Caco-2 (cell line): Measurements from ENCODE around the gene ZNF814. TPM values are rescaled to one million over a fixed set of nuclear protein-coding genes. Genes with fewer than 3 reads are reported as not detected.
"Not testable (repeated sequence)": the region's sequence is repeated elsewhere in the genome, so short reads cannot be mapped to it uniquely, and the experiment has no call there.

ENCODE experiments used
- BruUV-seq: library from RNA; stranded (reverse); fragments of 400-500 nt; replicated peaks from 2 replicates; lab custom pipeline; 2021; lab: Mats Ljungman, UMichigan
- CTCF ChIA-PET: fragments of 300-600 bp; sonication (Branson Sonifier 250); formaldehyde crosslinking; loops from one replicate; lab custom pipeline; 2022; ENCODE audit warnings: antibody characterized with exemption; lab: Charles Lee
- POLR2A ChIA-PET: fragments of 300-600 bp; sonication (Branson Sonifier 250); formaldehyde crosslinking; loops from one replicate; lab custom pipeline; 2022; ENCODE audit warnings: antibody characterized with exemption; lab: Charles Lee
- DNase-seq, 2 experiments: peaks; one replicate each; pipeline versions ENCODE4 v3.0.0 to v3.0.0-alpha.2; 2020 to 2022
- H3K27me3 ChIP-seq: replicated peaks from 2 replicates; pipeline ENCODE4 v1.6.0; 2011; ENCODE audit warnings: low read length; ENCODE audit not compliant: control insufficient read depth, insufficient read depth
- H3K36me3 ChIP-seq: 2 replicates; pipeline ENCODE4 v1.5.1; 2011; ENCODE audit warnings: low read length; ENCODE audit not compliant: control insufficient read depth, insufficient read depth
- H3K4me1 ChIP-seq: fragments of 250-450 bp; sonication (Bioruptor Pico); 2 replicates; pipeline ENCODE4 v1.5.1; 2020; ENCODE audit warnings: mild to moderate bottlenecking
- H3K4me3 ChIP-seq: 2 replicates; pipeline ENCODE4 v1.5.1; 2011; ENCODE audit warnings: low read depth, mild to moderate bottlenecking, control low read depth, low read length
- H3K9me3 ChIP-seq: fragments of 250-450 bp; sonication (Bioruptor Pico); 2 replicates; pipeline ENCODE4 v1.5.1; 2020; ENCODE audit warnings: mild to moderate bottlenecking, moderate library complexity
- H3K27ac Mint-ChIP-seq: one replicate; pipeline ENCODE4 v1.8.0; 2022; ENCODE audit warnings: mixed read lengths; ENCODE audit not compliant: unreplicated experiment
- H3K27me3 Mint-ChIP-seq: one replicate; pipeline ENCODE4 v1.8.0; 2022; ENCODE audit warnings: mixed read lengths; ENCODE audit not compliant: insufficient read depth, unreplicated experiment
- H3K36me3 Mint-ChIP-seq: one replicate; pipeline ENCODE4 v1.8.0; 2022; ENCODE audit warnings: mild to moderate bottlenecking, mixed read lengths; ENCODE audit not compliant: insufficient read depth, unreplicated experiment
- H3K4me1 Mint-ChIP-seq: one replicate; pipeline ENCODE4 v1.8.0; 2022; ENCODE audit warnings: low read depth, mixed read lengths; ENCODE audit not compliant: unreplicated experiment
- H3K4me3 Mint-ChIP-seq: one replicate; pipeline ENCODE4 v1.8.0; 2022; ENCODE audit warnings: mild to moderate bottlenecking, moderate library complexity, mixed read lengths; ENCODE audit not compliant: unreplicated experiment
- H3K9me3 Mint-ChIP-seq: one replicate; pipeline ENCODE4 v1.8.0; 2022; ENCODE audit warnings: mixed read lengths; ENCODE audit not compliant: unreplicated experiment
- intact Hi-C: fragments of 100-400 bp; cut with micrococcal nuclease; formaldehyde crosslinking; loops from one replicate; pipeline ENCODE4 v1.10.0; 2022; ENCODE audit not compliant: unreplicated experiment
- total RNA-seq: library from RNA; stranded (reverse); gene quantifications from 2 replicates; pipeline ENCODE4 v1.2.3, GENCODE V29; 2022
- TF ChIP-seq, protein P1 (sequence below), 2 experiments: fragments of 200-600 bp in 1 of 2; IDR thresholded peaks; 1 replicate in 1 of 2; 2 replicates in 1 of 2; pipeline versions ENCODE4 v1.5.1 to v1.8.0; 2011 to 2022; ENCODE audit warnings: antibody characterized with exemption in 1 of 2, control low read depth in 1 of 2, inconsistent platforms in 1 of 2, low read depth in 1 of 2, low read length in 1 of 2, mild to moderate bottlenecking in 1 of 2, moderate library complexity in 1 of 2; ENCODE audit not compliant: insufficient read depth in 1 of 2, severe bottlenecking in 1 of 2, unreplicated experiment in 1 of 2

The ZNF814 gene
- total RNA-seq, 1 experiment from 2014 or later, result 8.3 TPM

DNA sequence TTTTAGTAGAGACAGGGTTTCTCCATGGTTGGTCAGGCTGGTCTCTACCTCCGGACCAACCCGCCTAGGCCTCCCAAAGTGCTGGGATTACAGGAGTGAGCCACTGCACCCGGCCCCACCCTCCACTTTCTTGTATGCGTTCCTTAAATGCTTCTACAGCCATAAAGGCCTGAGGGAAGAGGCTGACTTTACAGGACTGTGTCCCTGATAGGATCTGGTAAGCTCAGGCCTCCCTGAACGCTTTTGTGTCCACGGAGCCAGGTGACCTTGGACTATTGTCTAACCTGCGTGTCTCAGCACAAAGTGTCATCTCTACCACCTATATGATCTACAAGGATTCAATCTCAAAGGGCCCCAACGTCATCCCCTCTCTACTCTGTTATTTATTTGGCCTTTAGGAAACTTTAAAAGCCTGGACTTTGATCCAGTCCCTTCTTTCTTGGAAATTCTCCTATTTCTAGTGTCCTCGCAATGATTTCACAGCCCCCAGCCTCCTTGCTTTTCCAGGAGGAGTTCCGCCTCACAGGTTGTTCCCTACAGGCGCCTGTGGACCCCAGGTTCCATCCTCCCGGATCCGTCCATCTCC, 74.8 kb downstream of the ZNF814 start:
- H3K4me1 Mint-ChIP-seq, result peaks cover 58% of the 10 kb centered on the region
- CTCF ChIA-PET, result no interaction called here
- POLR2A ChIA-PET, result interaction anchor here (0.6 to 1.4 kb wide), 2 partner anchors 37 to 256 kb away, joined by 6 to 11 read pairs; no protein-coding TSS in a partner anchor
- H3K9me3 ChIP-seq, result no peaks in the 10 kb centered on the region
- H3K4me3 ChIP-seq, result peak overlapping the region; percentile 91
- H3K27me3 Mint-ChIP-seq, result no peaks in the 10 kb centered on the region
- peak overlapping the region; percentile 99 for H3K27ac Mint-ChIP-seq
- intact Hi-C loops, result loop anchor here (2.0 to 10.0 kb wide), 4 partner anchors 35 to 237 kb away; partner anchors contain the start of genes ZNF416, ZNF417, ZNF587 and ZNF776
- peaks cover 8% of the 10 kb centered on the region for H3K36me3 ChIP-seq
- H3K27me3 ChIP-seq, result no peaks in the 10 kb centered on the region
- TF ChIP-seq, protein P1, sequence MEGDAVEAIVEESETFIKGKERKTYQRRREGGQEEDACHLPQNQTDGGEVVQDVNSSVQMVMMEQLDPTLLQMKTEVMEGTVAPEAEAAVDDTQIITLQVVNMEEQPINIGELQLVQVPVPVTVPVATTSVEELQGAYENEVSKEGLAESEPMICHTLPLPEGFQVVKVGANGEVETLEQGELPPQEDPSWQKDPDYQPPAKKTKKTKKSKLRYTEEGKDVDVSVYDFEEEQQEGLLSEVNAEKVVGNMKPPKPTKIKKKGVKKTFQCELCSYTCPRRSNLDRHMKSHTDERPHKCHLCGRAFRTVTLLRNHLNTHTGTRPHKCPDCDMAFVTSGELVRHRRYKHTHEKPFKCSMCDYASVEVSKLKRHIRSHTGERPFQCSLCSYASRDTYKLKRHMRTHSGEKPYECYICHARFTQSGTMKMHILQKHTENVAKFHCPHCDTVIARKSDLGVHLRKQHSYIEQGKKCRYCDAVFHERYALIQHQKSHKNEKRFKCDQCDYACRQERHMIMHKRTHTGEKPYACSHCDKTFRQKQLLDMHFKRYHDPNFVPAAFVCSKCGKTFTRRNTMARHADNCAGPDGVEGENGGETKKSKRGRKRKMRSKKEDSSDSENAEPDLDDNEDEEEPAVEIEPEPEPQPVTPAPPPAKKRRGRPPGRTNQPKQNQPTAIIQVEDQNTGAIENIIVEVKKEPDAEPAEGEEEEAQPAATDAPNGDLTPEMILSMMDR (IDR thresholded peaks at IDR 0.05; ENCODE audit: insufficient read depth in 1 of 2, low read depth in 1 of 2, low read length in 1 of 2, severe bottlenecking in 1 of 2, unreplicated experiment in 1 of 2), result no peak
- peaks cover 61% of the 10 kb centered on the region for H3K4me1 ChIP-seq
- DNase-seq, result peak; percentile 76 to 85
- peaks cover 77% of the 10 kb centered on the region for H3K36me3 Mint-ChIP-seq
- BruUV-seq, result TSS peak; percentile 51
- no peaks in the 10 kb centered on the region for H3K9me3 Mint-ChIP-seq
- H3K4me3 Mint-ChIP-seq, result peak overlapping the region; percentile 97

DNA sequence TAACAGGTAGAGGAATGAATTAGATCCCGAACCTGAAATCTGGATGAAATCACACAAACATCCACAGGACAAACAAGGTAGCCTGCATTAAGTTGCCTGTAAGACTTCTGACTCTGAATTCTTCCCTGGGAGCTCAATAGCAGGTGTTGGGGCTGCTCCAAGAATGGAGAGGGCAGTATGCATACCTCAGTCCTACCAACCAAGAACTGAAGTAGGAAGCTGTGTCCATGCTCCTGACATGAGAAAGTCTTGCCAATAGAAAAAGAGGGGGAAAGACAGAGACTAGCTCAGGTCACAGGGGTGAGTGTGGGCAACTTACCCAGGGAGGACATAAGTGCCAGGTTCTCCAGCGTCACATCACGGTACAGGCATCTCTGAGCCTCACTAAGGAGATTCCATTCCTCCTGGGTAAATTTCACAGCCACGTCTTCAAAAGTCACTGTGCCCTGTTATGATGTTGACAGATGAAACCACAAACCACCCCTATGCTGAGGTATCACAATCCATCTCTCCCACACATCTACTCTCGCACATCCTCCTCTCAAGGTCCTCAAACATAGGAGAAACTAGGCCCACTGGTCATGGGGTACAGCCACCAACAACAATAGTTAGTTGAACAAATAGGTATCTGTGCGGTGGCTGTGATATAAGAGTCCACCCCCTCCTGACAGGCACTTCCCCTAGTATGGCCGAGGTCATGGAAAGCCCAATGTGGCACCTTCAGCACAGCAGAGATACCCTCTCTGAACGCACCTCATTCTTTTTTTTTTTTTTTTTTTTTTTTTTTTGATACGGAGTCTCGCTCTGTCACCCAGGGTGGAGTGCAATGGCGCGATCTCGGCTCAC, 75.6 kb downstream of the ZNF814 start:
- H3K27me3 ChIP-seq, BruUV-seq, CTCF ChIA-PET, H3K9me3 ChIP-seq, POLR2A ChIA-PET, H3K27me3 Mint-ChIP-seq, DNase-seq, H3K9me3 Mint-ChIP-seq, H3K36me3 ChIP-seq: not testable (repeated sequence)
- peak overlapping the region; percentile 91 for H3K4me3 ChIP-seq
- intact Hi-C loops, result loop anchor here (5.0 to 10.0 kb wide), 3 partner anchors 66 to 236 kb away; partner anchors contain the start of genes ZNF416, ZNF417 and ZNF776
- peak overlapping the region; percentile 99 for H3K27ac Mint-ChIP-seq
- H3K4me3 Mint-ChIP-seq, result peak overlapping the region; percentile 97
- H3K4me1 Mint-ChIP-seq, result peaks cover 53% of the 10 kb centered on the region
- H3K4me1 ChIP-seq, result peaks cover 55% of the 10 kb centered on the region
- peaks cover 85% of the 10 kb centered on the region for H3K36me3 Mint-ChIP-seq

DNA sequence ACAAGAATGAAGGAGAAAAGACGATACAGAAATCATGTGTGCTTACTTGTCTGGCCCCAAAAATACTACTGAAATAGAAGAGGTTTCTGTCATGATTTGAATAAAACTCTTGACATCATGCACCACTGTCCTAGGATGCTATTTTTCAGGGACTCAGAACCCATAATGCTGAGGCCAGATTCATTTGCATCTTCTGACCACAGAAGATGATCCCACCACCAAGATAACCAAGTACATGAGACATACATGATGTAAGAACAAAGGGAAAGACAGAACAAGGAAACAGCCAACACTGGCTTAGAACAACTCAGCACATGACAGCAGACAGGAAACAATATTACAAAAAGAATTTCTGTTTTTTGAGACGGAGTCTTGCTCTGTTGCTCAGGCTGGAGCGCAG, 76.6 kb downstream of the ZNF814 start:
- BruUV-seq, result no TSS peak
- ChIA-PET POLR2A (no interaction called here), CTCF (no interaction called here)
- Mint-ChIP-seq H3K27me3 (no peaks in the 10 kb centered on the region), H3K4me3 (peak overlapping the region; percentile 97), H3K27ac (peak overlapping the region; percentile 99), H3K9me3 (no peaks in the 10 kb centered on the region), H3K4me1 (peaks cover 51% of the 10 kb centered on the region), H3K36me3 (peaks cover 95% of the 10 kb centered on the region)
- TF ChIP-seq, protein P1 (IDR thresholded peaks at IDR 0.05; ENCODE audit: insufficient read depth in 1 of 2, low read depth in 1 of 2, low read length in 1 of 2, severe bottlenecking in 1 of 2, unreplicated experiment in 1 of 2), result no peak
- no peaks in the 10 kb centered on the region for H3K9me3 ChIP-seq
- no peak overlapping the region for H3K4me3 ChIP-seq
- peaks cover 53% of the 10 kb centered on the region for H3K4me1 ChIP-seq
- no peak for DNase-seq
- no peaks in the 10 kb centered on the region for H3K27me3 ChIP-seq
- peaks cover 9% of the 10 kb centered on the region for H3K36me3 ChIP-seq
- intact Hi-C loops, result loop anchor here (5.0 to 10.0 kb wide), 3 partner anchors 65 to 235 kb away; partner anchors contain the start of genes ZNF416, ZNF417 and ZNF776

GRCh38 chr19:57810410-57811295, 78.2 kb downstream of the ZNF814 start:
- peak overlapping the region; percentile 99 for H3K27ac Mint-ChIP-seq
- POLR2A ChIA-PET, H3K9me3 ChIP-seq, BruUV-seq, H3K4me3 ChIP-seq, H3K27me3 Mint-ChIP-seq, H3K27me3 ChIP-seq, CTCF ChIA-PET, H3K9me3 Mint-ChIP-seq: not testable (repeated sequence)
- intact Hi-C loops, result loop anchor here (5.0 to 10.0 kb wide), 3 partner anchors 63 to 233 kb away; partner anchors contain the start of genes ZNF416, ZNF417 and ZNF776
- peak overlapping the region; percentile 64 for H3K4me3 Mint-ChIP-seq
- DNase-seq, result peak; percentile 83 to 89
- Histone ChIP-seq H3K4me1 (peaks cover 46% of the 10 kb centered on the region), H3K36me3 (peaks cover 11% of the 10 kb centered on the region)
- peaks cover 42% of the 10 kb centered on the region for H3K4me1 Mint-ChIP-seq
- H3K36me3 Mint-ChIP-seq, result peaks cover 100% of the 10 kb centered on the region
